A549 treated with Mapracorat at 1 μM for 4 hours (cell line): ENCODE data around the gene PLXNA1. TPM values are rescaled to one million over a fixed set of nuclear protein-coding genes. Genes with fewer than 3 reads are reported as not detected.

Source experiments
- total RNA-seq: library from RNA; stranded (reverse); fragments of 200-300 nt; extraction: Qiagen RNA extraction; gene quantifications from 5 replicates; pipeline ENCODE4 v1.2.3, GENCODE V29; 2022

The PLXNA1 gene
- total RNA-seq: 22.4 to 26.7 TPM (median 25.1 TPM) in 5 replicates

DNA sequence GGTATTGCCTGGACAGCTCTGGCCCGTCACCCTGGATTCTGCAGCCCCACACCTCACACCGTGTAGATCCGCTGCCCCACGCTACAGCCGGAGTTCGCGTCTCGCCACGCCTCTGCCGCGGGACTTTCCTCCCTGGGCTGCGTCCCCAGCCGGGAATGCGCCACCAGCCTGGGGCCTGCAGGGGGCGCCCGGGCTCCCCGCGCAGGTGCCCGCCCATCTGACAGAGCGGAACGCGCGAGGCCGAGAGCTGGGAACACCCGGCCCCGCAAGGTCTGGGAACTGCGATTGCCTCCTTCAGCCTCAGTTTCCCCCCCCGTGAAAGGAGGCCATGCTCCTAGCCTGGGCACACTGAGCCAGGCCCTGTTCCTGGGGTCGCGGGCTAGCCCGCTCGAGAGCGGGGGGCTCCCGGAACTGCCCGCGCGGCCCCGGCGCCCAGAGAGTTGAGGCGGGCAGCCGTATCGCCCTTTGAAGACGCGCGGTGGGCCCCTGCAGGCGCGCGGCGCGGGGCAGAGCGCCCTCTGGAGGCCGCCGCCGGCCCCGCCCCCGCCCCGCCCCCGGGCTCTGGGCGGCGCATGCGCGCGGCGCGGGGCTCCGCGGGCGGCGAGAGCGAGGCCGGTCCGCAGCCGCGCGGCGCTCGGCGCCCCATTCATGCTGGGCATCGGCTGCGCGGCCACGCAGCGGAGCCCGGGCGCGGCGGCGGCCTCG, at the start of gene PLXNA1:
Gene PLXNA1 (plus strand): TSS at position 645 of the 705 bp plus-strand sequence. CDS start 5,479 bp downstream, outside the sequence.

Other genes starting within 250 kb of the PLXNA1 start
- gene PRR23E, start 210.0 kb downstream of the PLXNA1 start, total RNA-seq: not detected in 5 replicates